Activated CD4-positive, alpha-beta T cell treated with anti-CD3 and anti-CD28 coated beads, Interleukin-2, amount 10 ng/mL, durations not matched to agents 24 days and 14 days (primary cell): ENCODE data around the gene ADAD2. TPM values are rescaled to one million over a fixed set of nuclear protein-coding genes. Genes with fewer than 3 reads are reported as not detected.
A peak's percentile ranks its signal among the peaks of the same experiment; 100 is the strongest.
"Not testable (repeated sequence)": the region's sequence is repeated elsewhere in the genome, so short reads cannot be mapped to it uniquely, and the experiment has no call there.

ENCODE experiments used
- DNase-seq: peaks from one replicate; pipeline ENCODE4 v3.0.0; 2022
- H3K27ac Mint-ChIP-seq: one replicate; pipeline ENCODE4 v1.8.0; 2022; ENCODE audit warnings: mild to moderate bottlenecking, mixed read lengths
- H3K27me3 Mint-ChIP-seq: one replicate; pipeline ENCODE4 v1.8.0; 2022; ENCODE audit warnings: mixed read lengths
- H3K36me3 Mint-ChIP-seq: one replicate; pipeline ENCODE4 v1.8.0; 2022; ENCODE audit warnings: low read depth, mild to moderate bottlenecking, mixed read lengths
- H3K4me1 Mint-ChIP-seq: one replicate; pipeline ENCODE4 v1.8.0; 2021; ENCODE audit warnings: mixed read lengths
- H3K4me3 Mint-ChIP-seq: one replicate; pipeline ENCODE4 v1.8.0; 2022; ENCODE audit warnings: mild to moderate bottlenecking, moderate library complexity, mixed read lengths
- H3K9me3 Mint-ChIP-seq: one replicate; pipeline ENCODE4 v1.8.0; 2021; ENCODE audit warnings: mixed read lengths
- intact Hi-C: fragments of 100-400 bp; cut with micrococcal nuclease; formaldehyde crosslinking; loops from one replicate; pipeline ENCODE4 v1.15.1; 2023
- total RNA-seq: library from RNA; stranded (reverse); gene quantifications from 2 replicates; pipeline ENCODE4 v1.2.3, GENCODE V29; 2022

ADAD2 gene
- total RNA-seq, 1 donor from 2014 or later = not detected

GRCh38 chr16:84214451-84215066, 23.6 kb downstream of the ADAD2 start:
- Mint-ChIP-seq H3K27ac (no peak overlapping the region), H3K27me3 (peaks cover 3% of the 10 kb centered on the region), H3K9me3 (no peaks in the 10 kb centered on the region), H3K4me1 (no peaks in the 10 kb centered on the region), H3K36me3 (no peaks in the 10 kb centered on the region), H3K4me3 (no peak overlapping the region)
- intact Hi-C loops = no loop called here
- no peak for DNase-seq

DNA sequence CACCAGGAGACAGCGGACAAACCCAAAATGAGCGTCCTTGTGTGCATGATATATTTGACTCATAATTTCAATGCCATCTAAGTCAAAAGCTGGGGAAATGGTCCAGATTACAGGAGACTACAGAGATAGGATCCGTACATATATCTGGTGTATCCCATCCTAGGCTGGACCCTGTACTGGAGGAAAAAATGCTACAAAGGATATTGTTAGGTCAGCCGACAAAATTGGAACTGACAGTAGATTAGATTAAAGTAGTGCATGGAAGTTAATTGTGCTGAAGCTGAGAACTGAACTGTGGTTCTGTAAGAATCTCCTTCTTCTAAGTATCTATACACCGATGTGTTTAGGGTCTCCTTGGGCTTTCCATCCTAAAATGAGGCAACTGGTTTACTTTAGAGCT, 24.6 kb downstream of the ADAD2 start:
- Mint-ChIP-seq H3K27me3 (peaks cover 3% of the 10 kb centered on the region), H3K4me1 (no peaks in the 10 kb centered on the region), H3K4me3 (no peak overlapping the region), H3K27ac (no peak overlapping the region), H3K36me3 (no peaks in the 10 kb centered on the region), H3K9me3 (no peaks in the 10 kb centered on the region)
- DNase-seq = no peak
- intact Hi-C loops = no loop called here

DNA sequence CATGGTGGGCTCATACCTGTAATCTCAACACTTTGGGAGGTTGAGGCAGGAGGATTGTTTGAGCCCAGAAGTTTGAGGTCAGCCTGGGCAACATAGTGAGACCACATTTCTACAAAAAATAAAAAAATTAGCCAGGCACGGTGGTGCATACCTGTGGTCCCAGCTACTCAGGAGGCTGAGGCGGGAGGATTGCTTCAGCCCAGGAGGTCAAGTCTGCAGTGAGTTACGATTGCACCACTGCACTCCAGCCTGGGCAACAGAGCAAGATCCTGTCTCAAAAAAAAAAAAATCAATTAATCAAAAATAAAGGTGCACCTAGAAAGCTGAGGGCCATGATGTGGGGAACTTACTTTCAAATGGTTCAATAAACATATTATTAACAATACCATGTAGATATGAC, 25.2 kb downstream of the ADAD2 start:
- H3K27ac Mint-ChIP-seq = not testable (repeated sequence)

DNA sequence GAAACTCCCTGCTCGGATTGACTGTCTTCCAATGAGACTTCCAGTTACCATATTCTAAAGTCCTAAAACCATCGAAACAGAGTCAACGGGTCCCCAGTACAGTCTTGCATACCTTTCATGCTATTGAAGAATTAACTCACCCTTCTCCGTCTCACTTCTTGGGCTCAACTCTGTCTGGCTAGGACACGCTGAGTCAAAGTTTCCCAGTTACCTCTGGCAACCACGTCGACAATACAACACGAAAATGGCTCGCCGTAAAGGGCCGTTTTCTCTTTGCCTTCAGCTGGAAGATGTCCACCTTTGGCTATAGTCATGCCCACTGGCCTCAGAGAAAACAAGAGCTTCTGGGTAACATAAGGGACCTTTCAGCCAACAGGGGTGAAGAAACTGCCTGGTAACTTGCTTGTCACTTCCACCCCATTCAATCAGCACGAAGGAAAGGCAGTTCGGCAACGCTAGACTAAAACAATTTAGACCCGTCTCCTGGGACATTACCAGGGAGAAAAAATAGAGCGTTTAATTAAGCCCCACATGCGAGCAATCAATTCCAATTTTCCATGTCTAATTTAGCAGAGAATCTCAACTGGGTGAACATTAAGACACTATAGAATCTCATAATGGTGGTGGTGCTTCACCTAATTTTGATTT, 27.3 kb downstream of the ADAD2 start:
- no peak for DNase-seq
- no peaks in the 10 kb centered on the region for H3K36me3 Mint-ChIP-seq
- H3K4me3 Mint-ChIP-seq = no peak overlapping the region
- no peaks in the 10 kb centered on the region for H3K9me3 Mint-ChIP-seq
- no peak overlapping the region for H3K27ac Mint-ChIP-seq
- intact Hi-C loops = no loop called here
- H3K27me3 Mint-ChIP-seq = peaks cover 3% of the 10 kb centered on the region
- H3K4me1 Mint-ChIP-seq = no peaks in the 10 kb centered on the region

More for the DNA sequence above, 25.2 kb downstream of the ADAD2 start:
- H3K4me3 Mint-ChIP-seq, H3K27me3 Mint-ChIP-seq, intact Hi-C loops, H3K9me3 Mint-ChIP-seq, H3K36me3 Mint-ChIP-seq, DNase-seq, H3K4me1 Mint-ChIP-seq: not testable (repeated sequence)

- peaks cover 3% of the 10 kb centered on the region for H3K27me3 Mint-ChIP-seq
- H3K4me3 Mint-ChIP-seq = no peak overlapping the region
- no peak overlapping the region for H3K27ac Mint-ChIP-seq
- intact Hi-C loops = no loop called here
- no peaks in the 10 kb centered on the region for H3K36me3 Mint-ChIP-seq
- DNase-seq = no peak
- no peaks in the 10 kb centered on the region for H3K4me1 Mint-ChIP-seq
- H3K9me3 Mint-ChIP-seq = no peaks in the 10 kb centered on the region
These were observed 28.0 kb downstream of the ADAD2 start for GRCh38 chr16:84218956-84219355.

- Mint-ChIP-seq H3K27ac (peak overlapping the region; percentile 2), H3K4me3 (no peak overlapping the region), H3K9me3 (no peaks in the 10 kb centered on the region), H3K36me3 (no peaks in the 10 kb centered on the region), H3K4me1 (no peaks in the 10 kb centered on the region), H3K27me3 (peaks cover 3% of the 10 kb centered on the region)
- no peak for DNase-seq
- intact Hi-C loops = no loop called here
These were observed 29.9 kb downstream of the ADAD2 start for GRCh38 chr16:84220851-84221250.

DNA sequence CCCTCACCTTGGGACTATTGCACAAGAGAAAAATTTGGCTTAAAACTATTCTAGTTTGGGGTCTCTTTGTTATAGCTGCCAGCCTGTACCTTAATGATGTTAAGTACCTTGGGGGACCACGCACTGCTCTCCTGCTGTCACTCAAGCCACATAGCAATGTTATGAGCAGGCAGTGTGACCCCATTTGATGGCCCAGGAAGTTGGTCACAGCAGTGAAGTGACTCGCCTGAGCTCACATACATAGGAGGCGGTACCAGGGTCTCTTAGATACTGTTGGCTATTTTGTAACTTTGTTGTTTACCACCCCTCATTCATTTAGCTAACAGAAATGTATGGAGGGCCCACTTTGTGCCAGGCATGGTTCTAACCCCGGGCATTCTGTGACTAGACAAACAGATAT, 32.5 kb downstream of the ADAD2 start:
- DNase-seq = no peak
- Mint-ChIP-seq H3K4me1 (no peaks in the 10 kb centered on the region), H3K9me3 (no peaks in the 10 kb centered on the region), H3K4me3 (no peak overlapping the region), H3K27ac (no peak overlapping the region), H3K27me3 (peaks cover 2% of the 10 kb centered on the region), H3K36me3 (no peaks in the 10 kb centered on the region)
- intact Hi-C loops = no loop called here

DNA sequence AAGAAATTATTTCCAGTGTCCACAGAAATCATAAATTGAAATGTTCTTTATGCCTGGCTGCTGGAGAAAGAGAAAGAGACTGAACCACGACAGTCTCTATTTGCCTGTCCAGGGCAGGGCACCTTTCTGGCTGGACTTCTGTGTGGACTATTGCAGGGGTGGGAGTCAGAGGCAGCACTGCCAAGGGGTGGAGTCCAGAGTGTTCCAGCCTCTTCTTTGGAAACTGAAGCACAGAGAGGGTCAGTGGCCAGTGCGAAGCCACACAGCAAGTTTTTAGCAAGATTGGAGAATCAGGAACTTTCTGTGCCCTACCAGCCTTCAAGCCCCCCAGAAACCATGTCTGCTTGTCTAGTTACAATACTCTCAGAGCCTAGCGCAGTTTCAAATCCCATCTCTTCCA, 33.6 kb downstream of the ADAD2 start:
- intact Hi-C loops = no loop called here
- H3K27me3 Mint-ChIP-seq = no peaks in the 10 kb centered on the region
- no peak overlapping the region for H3K27ac Mint-ChIP-seq
- H3K36me3 Mint-ChIP-seq = no peaks in the 10 kb centered on the region
- H3K4me3 Mint-ChIP-seq = no peak overlapping the region
- DNase-seq = no peak
- no peaks in the 10 kb centered on the region for H3K9me3 Mint-ChIP-seq
- no peaks in the 10 kb centered on the region for H3K4me1 Mint-ChIP-seq

- Mint-ChIP-seq H3K27ac (no peak overlapping the region), H3K36me3 (no peaks in the 10 kb centered on the region), H3K4me1 (no peaks in the 10 kb centered on the region), H3K9me3 (no peaks in the 10 kb centered on the region), H3K27me3 (no peaks in the 10 kb centered on the region), H3K4me3 (no peak overlapping the region)
- no peak for DNase-seq
- intact Hi-C loops = no loop called here
These were observed 34.2 kb downstream of the ADAD2 start for GRCh38 chr16:84225126-84225525.

- intact Hi-C loops = no loop called here
These were observed 34.6 kb downstream of the ADAD2 start for GRCh38 chr16:84225571-84225970.

GRCh38 chr16:84226026-84226425, 35.1 kb downstream of the ADAD2 start:
- no peaks in the 10 kb centered on the region for H3K4me1 Mint-ChIP-seq
- H3K4me3 Mint-ChIP-seq = no peak overlapping the region
- no peaks in the 10 kb centered on the region for H3K27me3 Mint-ChIP-seq
- H3K27ac Mint-ChIP-seq = no peak overlapping the region
- no peaks in the 10 kb centered on the region for H3K9me3 Mint-ChIP-seq
- no peak for DNase-seq
- intact Hi-C loops = no loop called here
- H3K36me3 Mint-ChIP-seq = no peaks in the 10 kb centered on the region

More at GRCh38 chr16:84225571-84225970, 34.6 kb downstream of the ADAD2 start:
- DNase-seq = no peak
- Mint-ChIP-seq H3K27ac (no peak overlapping the region), H3K27me3 (no peaks in the 10 kb centered on the region), H3K4me3 (no peak overlapping the region), H3K9me3 (no peaks in the 10 kb centered on the region), H3K4me1 (no peaks in the 10 kb centered on the region), H3K36me3 (no peaks in the 10 kb centered on the region)

DNA sequence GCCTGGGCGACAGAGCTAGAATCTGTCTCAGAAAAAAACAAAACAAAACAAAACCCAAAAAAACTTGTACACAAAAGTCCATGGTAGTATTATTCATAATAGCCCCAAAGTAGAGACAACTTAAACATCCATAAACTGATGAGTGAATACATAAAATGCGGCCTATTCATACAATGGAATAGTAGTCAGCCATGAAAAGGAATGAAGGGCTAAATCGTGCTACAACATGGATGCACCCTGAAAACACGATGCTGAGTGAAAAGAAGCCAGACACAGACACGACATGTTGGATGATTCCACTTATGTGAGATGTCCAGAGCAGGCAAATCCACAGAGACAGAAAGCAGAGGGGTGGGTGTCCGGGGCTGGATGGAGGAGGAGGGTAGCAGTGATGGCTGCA, 36.6 kb downstream of the ADAD2 start:
- no peak for DNase-seq
- intact Hi-C loops = no loop called here
- H3K27ac Mint-ChIP-seq = no peak overlapping the region
- no peaks in the 10 kb centered on the region for H3K4me1 Mint-ChIP-seq
- H3K9me3 Mint-ChIP-seq = no peaks in the 10 kb centered on the region
- H3K4me3 Mint-ChIP-seq = no peak overlapping the region
- H3K27me3 Mint-ChIP-seq = peaks cover 6% of the 10 kb centered on the region
- no peaks in the 10 kb centered on the region for H3K36me3 Mint-ChIP-seq

DNA sequence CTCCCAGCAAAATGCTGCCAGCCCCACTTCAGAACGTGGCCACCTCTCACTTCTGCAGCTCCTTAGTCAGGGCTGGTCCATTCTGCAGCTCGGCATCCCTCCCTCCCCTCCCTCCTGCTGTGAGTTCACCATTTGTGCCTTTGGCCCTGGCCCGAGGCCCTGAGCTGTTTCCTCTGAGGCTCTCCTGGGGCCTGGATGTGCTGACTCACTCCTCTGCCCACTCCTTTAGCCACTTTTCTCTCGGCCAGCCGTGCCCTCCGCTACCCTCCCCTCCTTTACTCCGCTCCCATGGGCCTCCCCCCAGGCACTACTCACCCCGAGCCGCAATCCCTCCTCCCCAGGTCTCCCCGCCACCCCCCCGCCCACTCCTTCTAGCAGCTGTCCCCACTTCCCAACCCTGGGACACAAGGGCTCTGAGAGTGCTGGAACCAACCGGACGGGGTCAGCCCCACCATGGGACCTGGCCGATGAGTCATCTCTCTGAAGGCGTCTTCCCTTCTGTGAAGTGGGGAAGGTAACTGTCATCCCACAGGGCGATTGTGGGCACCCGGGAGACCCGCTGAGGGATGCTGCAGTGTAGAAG, 37.4 kb downstream of the ADAD2 start:
- H3K9me3 Mint-ChIP-seq = no peaks in the 10 kb centered on the region
- DNase-seq = no peak
- intact Hi-C loops = no loop called here
- H3K4me1 Mint-ChIP-seq = no peaks in the 10 kb centered on the region
- H3K27me3 Mint-ChIP-seq = peaks cover 6% of the 10 kb centered on the region
- H3K4me3 Mint-ChIP-seq = no peak overlapping the region
- H3K36me3 Mint-ChIP-seq = no peaks in the 10 kb centered on the region
- no peak overlapping the region for H3K27ac Mint-ChIP-seq

- peaks cover 6% of the 10 kb centered on the region for H3K27me3 Mint-ChIP-seq
- H3K4me3 Mint-ChIP-seq = no peak overlapping the region
- H3K27ac Mint-ChIP-seq = no peak overlapping the region
- H3K4me1 Mint-ChIP-seq = no peaks in the 10 kb centered on the region
- no peaks in the 10 kb centered on the region for H3K36me3 Mint-ChIP-seq
- DNase-seq = no peak
- intact Hi-C loops = no loop called here
- H3K9me3 Mint-ChIP-seq = no peaks in the 10 kb centered on the region
These were observed 38.5 kb downstream of the ADAD2 start for GRCh38 chr16:84229471-84229870.
